Loucy (cell line): ENCODE measurements around the gene BCAT1.

ENCODE experiments used
- H2AFZ ChIP-seq: fragments of 200-600 bp; sonication (generic); 2 replicates; pipeline ENCODE4 v1.6.0; 2016; ENCODE audit warnings: antibody characterized with exemption, mild to moderate bottlenecking, low read length, moderate library complexity
- H3F3A ChIP-seq: fragments of 200-600 bp; 2 replicates; pipeline ENCODE4 v1.6.0; 2016; ENCODE audit warnings: antibody characterized with exemption, low read depth, mild to moderate bottlenecking
- H3K27me3 ChIP-seq: fragments of 200-600 bp; sonication (generic); 2 replicates; pipeline ENCODE4 v1.6.1; 2014; ENCODE audit warnings: low read length, mild to moderate bottlenecking; ENCODE audit not compliant: insufficient read depth, poor library complexity, severe bottlenecking
- H3K36me3 ChIP-seq: fragments of 200-600 bp; sonication (generic); 2 replicates; pipeline ENCODE4 v1.6.1; 2016; ENCODE audit warnings: low read length; ENCODE audit not compliant: insufficient read depth
- H3K4me1 ChIP-seq: fragments of 200-600 bp; sonication (generic); 2 replicates; pipeline ENCODE4 v1.5.1; 2014; ENCODE audit warnings: low read length, mild to moderate bottlenecking; ENCODE audit not compliant: insufficient read depth, poor library complexity, severe bottlenecking
- H3K4me2 ChIP-seq: fragments of 200-600 bp; sonication (generic); 2 replicates; pipeline ENCODE4 v1.6.0; 2014; ENCODE audit warnings: antibody characterized with exemption, low read length, low read depth, mild to moderate bottlenecking; ENCODE audit not compliant: poor library complexity, severe bottlenecking
- H3K4me3 ChIP-seq: fragments of 200-600 bp; sonication (generic); 2 replicates; pipeline ENCODE4 v1.5.1; 2014; ENCODE audit warnings: low read length, mild to moderate bottlenecking, mixed read lengths; ENCODE audit not compliant: poor library complexity, severe bottlenecking
- H3K79me2 ChIP-seq: fragments of 200-600 bp; sonication (generic); 2 replicates; pipeline ENCODE4 v1.6.1; 2014; ENCODE audit warnings: low read length; ENCODE audit not compliant: insufficient read depth
- H3K9ac ChIP-seq: fragments of 200-600 bp; sonication (generic); 2 replicates; pipeline ENCODE4 v1.6.0; 2014; ENCODE audit warnings: mild to moderate bottlenecking, low read depth, low read length, moderate library complexity; ENCODE audit not compliant: poor library complexity, severe bottlenecking
- H3K9me2 ChIP-seq: fragments of 200-600 bp; sonication (generic); replicated peaks from 2 replicates; pipeline ENCODE4 v1.6.1; 2016; ENCODE audit warnings: low read depth, low read length, mixed read lengths
- H3K9me3 ChIP-seq: fragments of 200-600 bp; sonication (generic); 2 replicates; pipeline ENCODE4 v1.6.1; 2014; ENCODE audit warnings: mild to moderate bottlenecking, antibody characterized with exemption, low read length, low read depth; ENCODE audit not compliant: insufficient read depth
- H4K20me1 ChIP-seq: fragments of 200-600 bp; sonication (generic); 2 replicates; pipeline ENCODE4 v1.6.0; 2014; ENCODE audit warnings: antibody characterized with exemption, low read length, mild to moderate bottlenecking; ENCODE audit not compliant: insufficient read depth, poor library complexity, severe bottlenecking
- EZH2phosphoT487 ChIP-seq: fragments of 200-600 bp; IDR thresholded peaks from 2 replicates; pipeline ENCODE4 v1.6.1; 2018; ENCODE audit warnings: antibody characterized with exemption, mild to moderate bottlenecking, moderate library complexity, borderline replicate concordance
- TF ChIP-seq, protein P1 (sequence below): fragments of 200-600 bp; sonication (generic); conservative IDR thresholded peaks from 2 replicates; pipeline ENCODE4 v1.5.1; 2014; ENCODE audit warnings: mild to moderate bottlenecking, antibody characterized with exemption, low read length

The BCAT1 gene, protein sequence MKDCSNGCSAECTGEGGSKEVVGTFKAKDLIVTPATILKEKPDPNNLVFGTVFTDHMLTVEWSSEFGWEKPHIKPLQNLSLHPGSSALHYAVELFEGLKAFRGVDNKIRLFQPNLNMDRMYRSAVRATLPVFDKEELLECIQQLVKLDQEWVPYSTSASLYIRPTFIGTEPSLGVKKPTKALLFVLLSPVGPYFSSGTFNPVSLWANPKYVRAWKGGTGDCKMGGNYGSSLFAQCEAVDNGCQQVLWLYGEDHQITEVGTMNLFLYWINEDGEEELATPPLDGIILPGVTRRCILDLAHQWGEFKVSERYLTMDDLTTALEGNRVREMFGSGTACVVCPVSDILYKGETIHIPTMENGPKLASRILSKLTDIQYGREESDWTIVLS

DNA sequence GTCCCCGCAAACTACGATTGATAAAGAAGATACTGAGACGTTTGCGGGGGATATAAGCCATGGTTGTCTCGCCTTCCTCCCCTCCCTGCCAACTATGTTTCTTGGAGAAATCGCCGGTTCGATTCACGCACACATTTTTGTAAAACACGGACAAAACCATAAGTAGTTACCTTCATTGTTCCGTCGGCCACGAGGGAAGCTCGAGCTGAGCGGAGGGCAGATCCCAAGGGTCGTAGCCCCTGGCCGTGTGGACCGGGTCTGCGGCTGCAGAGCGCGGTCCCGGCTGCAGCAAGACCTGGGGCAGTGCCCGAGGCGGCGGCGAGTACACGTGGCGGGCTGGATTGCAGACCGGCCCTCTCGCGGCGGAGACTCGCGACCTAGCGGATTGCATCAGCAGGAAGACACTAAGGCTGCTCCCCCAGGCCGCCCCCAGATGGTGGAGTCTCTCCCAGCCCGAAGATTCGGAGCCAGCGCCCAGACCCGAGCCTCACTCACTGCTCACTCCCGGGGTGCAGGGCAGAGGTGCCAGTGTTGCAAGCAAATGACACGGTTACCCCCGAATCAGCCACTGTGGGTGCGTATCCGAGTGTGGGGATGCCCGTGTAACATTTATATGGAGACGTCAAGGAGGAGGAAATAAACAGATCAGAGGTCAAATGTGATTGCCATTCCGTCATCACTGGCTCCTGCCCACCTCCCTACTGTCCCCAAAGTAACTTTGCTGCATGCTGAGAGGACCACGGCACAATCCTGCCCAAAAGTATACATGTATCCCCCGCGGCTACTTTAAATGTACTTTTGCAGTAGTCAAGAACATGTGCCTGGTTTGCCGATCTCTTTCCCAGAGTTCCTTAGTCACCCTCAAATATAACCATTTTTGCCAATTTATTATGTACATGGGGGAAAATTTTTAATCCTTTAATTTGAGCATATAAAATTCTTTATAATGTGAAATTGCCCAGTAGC, at the start of gene BCAT1:
TSS of gene BCAT1 (minus strand) at position 345 of the 966 bp plus-strand sequence. CDS start at position 176, 169 bp downstream.
- H2AFZ ChIP-seq: peak within 1 kb of the TSS; percentile 97
- no peaks in the 10 kb centered on the region for H3K27me3 ChIP-seq
- H4K20me1 ChIP-seq: peaks cover 24% of the 10 kb centered on the region
- H3K4me1 ChIP-seq: peaks cover 42% of the 10 kb centered on the region
- H3F3A ChIP-seq: no peaks in the 10 kb centered on the region; the same call in 1 of the 2 replicates
- peak within 1 kb of the TSS; percentile 97 for H3K9ac ChIP-seq
- no peak for TF ChIP-seq EZH2phosphoT487
- TF ChIP-seq, protein P1, sequence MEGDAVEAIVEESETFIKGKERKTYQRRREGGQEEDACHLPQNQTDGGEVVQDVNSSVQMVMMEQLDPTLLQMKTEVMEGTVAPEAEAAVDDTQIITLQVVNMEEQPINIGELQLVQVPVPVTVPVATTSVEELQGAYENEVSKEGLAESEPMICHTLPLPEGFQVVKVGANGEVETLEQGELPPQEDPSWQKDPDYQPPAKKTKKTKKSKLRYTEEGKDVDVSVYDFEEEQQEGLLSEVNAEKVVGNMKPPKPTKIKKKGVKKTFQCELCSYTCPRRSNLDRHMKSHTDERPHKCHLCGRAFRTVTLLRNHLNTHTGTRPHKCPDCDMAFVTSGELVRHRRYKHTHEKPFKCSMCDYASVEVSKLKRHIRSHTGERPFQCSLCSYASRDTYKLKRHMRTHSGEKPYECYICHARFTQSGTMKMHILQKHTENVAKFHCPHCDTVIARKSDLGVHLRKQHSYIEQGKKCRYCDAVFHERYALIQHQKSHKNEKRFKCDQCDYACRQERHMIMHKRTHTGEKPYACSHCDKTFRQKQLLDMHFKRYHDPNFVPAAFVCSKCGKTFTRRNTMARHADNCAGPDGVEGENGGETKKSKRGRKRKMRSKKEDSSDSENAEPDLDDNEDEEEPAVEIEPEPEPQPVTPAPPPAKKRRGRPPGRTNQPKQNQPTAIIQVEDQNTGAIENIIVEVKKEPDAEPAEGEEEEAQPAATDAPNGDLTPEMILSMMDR: peak; percentile 31
- H3K4me2 ChIP-seq: peak within 1 kb of the TSS; percentile 78
- H3K9me3 ChIP-seq: no peaks in the 10 kb centered on the region
- H3K79me2 ChIP-seq: peaks cover 48% of the 10 kb centered on the region
- no peaks in the 10 kb centered on the region for H3K9me2 ChIP-seq
- H3K4me3 ChIP-seq: peak within 1 kb of the TSS; percentile 93
- no peaks in the 10 kb centered on the region for H3K36me3 ChIP-seq

DNA sequence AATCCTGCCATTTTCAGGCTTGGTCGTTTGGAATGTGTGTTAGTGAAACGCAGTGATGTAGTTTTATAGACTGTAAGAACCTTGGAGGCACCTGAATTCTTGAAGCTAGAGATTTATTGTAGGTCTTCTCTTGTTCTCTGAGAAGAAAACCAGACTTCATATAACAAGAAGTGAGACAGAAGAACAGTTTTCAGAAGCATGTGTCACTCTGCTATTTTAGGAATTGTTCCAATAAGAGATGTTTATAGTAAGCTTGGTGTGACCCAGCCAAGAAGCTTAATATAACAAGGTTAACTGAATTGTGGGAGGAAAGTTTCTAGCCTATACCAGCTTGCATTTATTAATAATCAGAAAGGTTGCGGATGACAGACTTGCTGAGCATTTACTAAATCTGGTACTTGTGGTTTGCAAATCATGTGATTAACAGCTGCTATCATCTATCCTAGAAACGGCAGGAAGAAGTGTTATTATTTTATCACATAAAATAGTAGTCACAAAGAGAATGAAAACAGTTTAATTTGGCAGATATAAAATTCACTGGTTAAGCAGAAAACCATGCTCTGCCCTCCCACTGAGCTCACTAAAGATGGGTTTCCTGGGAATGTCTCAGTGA, 49.2 kb upstream of the BCAT1 start:
- H3K4me3 ChIP-seq: no peak overlapping the region
- peaks cover 14% of the 10 kb centered on the region for H3K4me1 ChIP-seq
- TF ChIP-seq EZH2phosphoT487: no peak
- TF ChIP-seq, protein P1: no peak
- H3K9me2 ChIP-seq: no peaks in the 10 kb centered on the region
- no peaks in the 10 kb centered on the region for H3K79me2 ChIP-seq
- H3F3A ChIP-seq: 0 out of 2 replicates have a peak, but pooled peaks cover 3% of the 10 kb centered on the region
- H4K20me1 ChIP-seq: no peaks in the 10 kb centered on the region
- no peak overlapping the region for H2AFZ ChIP-seq
- H3K9me3 ChIP-seq: no peaks in the 10 kb centered on the region
- H3K4me2 ChIP-seq: peak overlapping the region; percentile 32
- H3K27me3 ChIP-seq: no peaks in the 10 kb centered on the region
- H3K9ac ChIP-seq: no peak overlapping the region
- no peaks in the 10 kb centered on the region for H3K36me3 ChIP-seq

DNA sequence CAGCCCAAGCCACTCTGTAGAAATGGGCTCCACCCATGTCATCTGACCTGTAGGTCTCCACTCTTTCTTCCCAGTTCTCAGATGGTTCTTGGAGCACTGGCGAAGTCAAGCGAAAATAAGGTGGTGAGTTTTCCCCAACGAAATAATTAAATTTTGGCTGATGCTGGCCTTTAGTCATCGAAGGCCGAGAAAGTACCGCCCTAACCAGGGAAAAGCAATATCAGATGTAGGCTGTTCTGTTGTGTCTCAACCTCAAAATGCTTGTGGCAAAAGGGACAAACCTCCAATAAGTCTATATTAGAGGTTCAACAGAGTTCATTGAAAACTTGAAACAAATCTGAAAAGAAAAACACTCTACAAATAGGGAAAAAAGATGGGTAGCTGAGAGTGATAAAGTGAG, 48.6 kb upstream of the BCAT1 start:
- H3K4me2 ChIP-seq: no peak overlapping the region
- H2AFZ ChIP-seq: no peak overlapping the region

More for the DNA sequence above, 48.6 kb upstream of the BCAT1 start:
- Histone ChIP-seq H3K9me3 (no peaks in the 10 kb centered on the region), H3F3A (0 out of 2 replicates have a peak, but pooled peaks cover 3% of the 10 kb centered on the region), H3K9me2 (no peaks in the 10 kb centered on the region), H3K9ac (no peak overlapping the region), H3K27me3 (no peaks in the 10 kb centered on the region), H4K20me1 (no peaks in the 10 kb centered on the region), H3K4me1 (peaks cover 14% of the 10 kb centered on the region), H3K79me2 (no peaks in the 10 kb centered on the region), H3K4me3 (no peak overlapping the region), H3K36me3 (no peaks in the 10 kb centered on the region)
- TF ChIP-seq, protein P1: no peak
- no peak for TF ChIP-seq EZH2phosphoT487
